Right lobe of liver (tissue), 6 donors: ENCODE results near the gene NRIP2. TPM values are rescaled to one million over a fixed set of nuclear protein-coding genes. Genes with fewer than 3 reads are reported as not detected.

Experiments
- ATAC-seq, 4 donors: fragments of 200-7000 bp; cut with Tn5 transposase; one replicate each; pipeline ENCODE4 v1.9.1; 2020; ENCODE audit warnings: mild to moderate bottlenecking in 4 of 4, moderate library complexity in 4 of 4
- DNase-seq, 3 donors: peaks; one replicate each; pipeline ENCODE4 v3.0.0-alpha.2; 2020
- H3K27ac ChIP-seq, 3 donors: fragments of 200-600 bp; one replicate each; pipeline ENCODE4 v1.8.0; 2022
- H3K27me3 ChIP-seq, 2 donors: fragments of 200-600 bp; one replicate each; pipeline ENCODE4 v1.8.0; 2022
- H3K36me3 ChIP-seq, 4 donors: fragments of 200-600 bp; sonication (generic) in 1 of 4; one replicate each; pipeline versions ENCODE4 v1.5.1 to v1.8.0; 2017 to 2022; ENCODE audit warnings: control low read depth in 1 of 4
- H3K4me1 ChIP-seq, 4 donors: fragments of 200-600 bp; sonication (generic) in 1 of 4; one replicate each; pipeline versions ENCODE4 v1.5.1 to v1.8.0; 2017 to 2022; ENCODE audit warnings: control low read depth in 1 of 4
- H3K4me3 ChIP-seq, 3 donors: fragments of 200-600 bp; one replicate each; pipeline ENCODE4 v1.8.0; 2022
- H3K9me3 ChIP-seq, 4 donors: fragments of 200-600 bp; sonication (generic) in 1 of 4; one replicate each; pipeline versions ENCODE4 v1.5.1 to v1.8.0; 2017 to 2022; ENCODE audit warnings: control low read depth in 1 of 4
- CTCF ChIP-seq, 4 donors: fragments of 200-600 bp in 3 of 4; fragments of 450-650 bp in 1 of 4; IDR thresholded peaks; one replicate each; pipeline versions ENCODE4 v1.5.1 to v1.8.0; 2016 to 2022; ENCODE audit warnings: antibody characterized with exemption in 4 of 4, mild to moderate bottlenecking in 2 of 4
- POLR2A ChIP-seq: fragments of 450-650 bp; IDR thresholded peaks from one replicate; pipeline ENCODE4 v1.6.1; 2017; ENCODE audit warnings: antibody characterized with exemption, mild to moderate bottlenecking
- WGBS: methylation state at CpG from one replicate; pipeline ENCODE4 v1.1.6; 2018; ENCODE audit warnings: low coverage, low lambda C conversion rate; ENCODE audit not compliant: insufficient coverage; ENCODE audit errors: missing lambda C conversion rate; 5-methylcytosine and 5-hydroxymethylcytosine counted together
- intact Hi-C, 2 donors: fragments of 100-400 bp; cut with DNase I; formaldehyde crosslinking; loops; one replicate each; pipeline versions ENCODE4 v1.11.2 to v1.14.1; 2022
- total RNA-seq, 6 experiments: library from RNA; depleted of rRNA in 2 of 6; stranded (reverse); fragments of >200 nt in 2 of 6; fragmentation: NEBNext Ultra II Directional in 3 of 6; extraction: Animal tissue kit (Norgen Biotek cat#: 25700) in 3 of 6; gene quantifications; one replicate each; pipeline versions ENCODE4 v1.1.0 to v1.2.4, GENCODE V29; 2016 to 2023
- donor health status: DM: no; HTN: yes; CAD: no.
- donor health status: DM: no; HTN: no; CAD: no.
- donor health status: DM: no; HTN: no; CAD: no.
- donor health status: DM: no; HTN: yes; CAD: no.
- donor health status: DM: no; HTN: yes; CAD: no.

The NRIP2 gene
- total RNA-seq, 6 experiments from 2014 or later = 0.12 to 0.29 (median 0.20) TPM

GRCh38 chr12:2806700-2807099 lies 28.1 kb downstream of the NRIP2 start:
- peaks cover 0 to 35% (median 16%) of the 10 kb centered on the region in 4 donors for H3K36me3 ChIP-seq
- H3K27me3 ChIP-seq = no peaks in the 10 kb centered on the region
- H3K4me3 ChIP-seq = no peak overlapping the region
- no peak overlapping the region for H3K27ac ChIP-seq
- TF ChIP-seq POLR2A (no peak), CTCF (IDR thresholded peaks at IDR 0.05) (no peak)
- intact Hi-C loops = no loop called here
- no peaks in the 10 kb centered on the region for H3K9me3 ChIP-seq
- H3K4me1 ChIP-seq = peaks cover 0 to 6% (median 0%) of the 10 kb centered on the region in 4 donors
- ATAC-seq (peak in 3 of 4 donors; percentile 16 to 39 (median 24)), DNase-seq (no peak)
- WGBS = 60% methylated on average over 5 of the region's 6 CpGs

GRCh38 chr12:2805143-2805520 lies 29.7 kb downstream of the NRIP2 start:
- Histone ChIP-seq H3K4me1 (peaks cover 0 to 4% (median 0%) of the 10 kb centered on the region in 4 donors), H3K4me3 (no peak overlapping the region), H3K36me3 (peaks cover 4 to 51% (median 23%) of the 10 kb centered on the region in 4 donors), H3K27ac (no peak overlapping the region), H3K9me3 (no peaks in the 10 kb centered on the region), H3K27me3 (no peaks in the 10 kb centered on the region)
- DNase-seq = no peak
- intact Hi-C loops = no loop called here
- TF ChIP-seq CTCF (IDR thresholded peaks at IDR 0.05) (no peak), POLR2A (no peak)
- ATAC-seq = peak in 1 of 4 donors; percentile 22
- 42% methylated on average over 2 of the region's 2 CpGs for whole genome bisulfite sequencing

GRCh38 chr12:2804393-2805142 lies 30.3 kb downstream of the NRIP2 start:
- intact Hi-C loops = no loop called here
- H3K27ac ChIP-seq = no peak overlapping the region
- 39% methylated on average over 5 of the region's 5 CpGs for WGBS
- TF ChIP-seq POLR2A (no peak), CTCF (IDR thresholded peaks at IDR 0.05) (no peak)
- no peaks in the 10 kb centered on the region for H3K27me3 ChIP-seq
- peak in 2 of 3 donors; percentile 62 for DNase-seq
- H3K4me1 ChIP-seq = peaks cover 0 to 4% (median 0%) of the 10 kb centered on the region in 4 donors
- peaks cover 4 to 57% (median 29%) of the 10 kb centered on the region in 4 donors for H3K36me3 ChIP-seq
- H3K9me3 ChIP-seq = no peaks in the 10 kb centered on the region
- H3K4me3 ChIP-seq = no peak overlapping the region
- peak; percentile 59 to 75 (median 66) for ATAC-seq

- ATAC-seq (peak in 1 of 4 donors; percentile 12), DNase-seq (no peak)
- TF ChIP-seq CTCF (IDR thresholded peaks at IDR 0.05) = no peak
- no peak for TF ChIP-seq POLR2A
- WGBS = 69% methylated on average over 5 of the region's 7 CpGs
- intact Hi-C loops = no loop called here
- peaks cover 0 to 4% (median 0%) of the 10 kb centered on the region in 4 donors for H3K4me1 ChIP-seq
- H3K36me3 ChIP-seq = peaks cover 9 to 64% (median 33%) of the 10 kb centered on the region in 4 donors
- H3K27ac ChIP-seq = peak overlapping the region in 1 of 3 donors; percentile 8
- no peaks in the 10 kb centered on the region for H3K27me3 ChIP-seq
- H3K4me3 ChIP-seq = no peak overlapping the region
- H3K9me3 ChIP-seq = no peaks in the 10 kb centered on the region
Measured at GRCh38 chr12:2803635-2804392, 31.0 kb downstream of the NRIP2 start.
